A549 (cell line): ENCODE data around the gene SBF2. TPM values are rescaled to one million over a fixed set of nuclear protein-coding genes. Genes with fewer than 3 reads are reported as not detected.

Experiments
- ATAC-seq, 2 experiments: fragments of 200-7000 bp in 1 of 2; fragments of >200 bp in 1 of 2; cut with Nextera tagmentation in 1 of 2; cut with Tn5 transposase in 1 of 2; 3 replicates each; pipeline versions ENCODE4 v1.8.0 to v1.9.1; 2018 to 2020; ENCODE audit warnings: mild to moderate bottlenecking in 1 of 2, moderate library complexity in 1 of 2
- CTCF ChIA-PET: fragments of 300-600 bp; sonication (Branson Sonifier 250); formaldehyde crosslinking; extraction: SDS; loops from one replicate; lab custom pipeline; 2021; ENCODE audit warnings: antibody characterized with exemption, inconsistent platforms; lab: Yijun Ruan, JAX
- POLR2A ChIA-PET: fragments of 350-600 bp; formaldehyde crosslinking; extraction: SDS; loops from one replicate; lab custom pipeline; 2021; ENCODE audit warnings: antibody characterized with exemption, inconsistent platforms; lab: Yijun Ruan, JAX
- DNase-seq, 2 experiments: peaks; one replicate each; pipeline versions ENCODE4 v3.0.0 to v3.0.0-alpha.2; 2011 to 2016; ENCODE audit warnings: low read depth in 1 of 2, low spot score in 1 of 2
- FAIRE-seq: peaks from 2 replicates; lab custom pipeline; 2011; peaks lifted over from hg19 to GRCh38; lab: Jason Lieb, UNC
- H3K27ac ChIP-seq, 2 experiments: fragments of >200 bp; sonication (Bioruptor Twin); formaldehyde crosslinking; 3 replicates each; pipeline ENCODE4 v1.5.1; 2016 to 2017
- H3K4me1 ChIP-seq: fragments of >200 bp; sonication (Bioruptor Twin); formaldehyde crosslinking; 3 replicates; pipeline ENCODE4 v1.6.1; 2016
- H3K4me2 ChIP-seq: fragments of >200 bp; sonication (Bioruptor Twin); formaldehyde crosslinking; 3 replicates; pipeline ENCODE4 v1.6.1; 2016
- H3K4me3 ChIP-seq: fragments of >200 bp; sonication (Bioruptor Twin); formaldehyde crosslinking; 3 replicates; pipeline ENCODE4 v1.5.1; 2016
- H3K9me3 ChIP-seq: fragments of >200 bp; sonication (Bioruptor Twin); formaldehyde crosslinking; 3 replicates; pipeline ENCODE4 v1.6.1; 2016
- BHLHE40 ChIP-seq: IDR thresholded peaks from 2 replicates; pipeline ENCODE4 v1.6.1; 2012; ENCODE audit warnings: low read depth, low read length, inconsistent platforms
- CEBPB ChIP-seq, 2 experiments: fragments of >200 bp in 1 of 2; sonication (Bioruptor Twin) in 1 of 2; formaldehyde crosslinking in 1 of 2; IDR thresholded peaks; 2 replicates each; pipeline ENCODE4 v1.6.1; 2012 to 2016
- CHD2 ChIP-seq: fragments of 150-350 bp; IDR thresholded peaks from 2 replicates; pipeline ENCODE4 v1.6.1; 2014; ENCODE audit warnings: low read length; ENCODE audit not compliant: partially characterized antibody
- CTCF ChIP-seq: fragments of >200 bp; sonication (Bioruptor Twin); formaldehyde crosslinking; IDR thresholded peaks from 3 replicates; pipeline ENCODE4 v1.5.1; 2016
- EP300 ChIP-seq, 2 experiments: fragments of >200 bp; sonication (Bioruptor Twin); formaldehyde crosslinking; IDR thresholded peaks; 2 replicates in 1 of 2; 3 replicates in 1 of 2; pipeline ENCODE4 v1.6.1; 2016 to 2017
- ESRRA ChIP-seq: fragments of 150-350 bp; IDR thresholded peaks from 2 replicates; pipeline ENCODE4 v1.6.1; 2014; ENCODE audit warnings: mild to moderate bottlenecking, low read length, borderline replicate concordance
- FOSL2 ChIP-seq, 2 experiments: fragments of 450-650 bp in 1 of 2; fragments of >200 bp in 1 of 2; sonication (Bioruptor Twin) in 1 of 2; formaldehyde crosslinking; IDR thresholded peaks; 2 replicates each; pipeline versions ENCODE4 v1.5.0 to v1.6.1; 2016 to 2020; ENCODE audit warnings: mild to moderate bottlenecking in 1 of 2, moderate library complexity in 1 of 2
- FOXS1 ChIP-seq: fragments of 250-450 bp; sonication (Bioruptor Pico); IDR thresholded peaks from 2 replicates; pipeline ENCODE4 v1.5.0; 2020; ENCODE audit warnings: mild to moderate bottlenecking, moderate library complexity
- GATA3 ChIP-seq: IDR thresholded peaks from 2 replicates; pipeline ENCODE4 v1.6.1; 2012; ENCODE audit warnings: borderline replicate concordance
- HEYL ChIP-seq: fragments of 250-450 bp; sonication (Bioruptor Pico); IDR thresholded peaks from 2 replicates; pipeline ENCODE4 v1.8.0; 2021; ENCODE audit warnings: mild to moderate bottlenecking, moderate library complexity
- HOXA7 ChIP-seq: fragments of 250-450 bp; sonication (Bioruptor Pico); IDR thresholded peaks from 2 replicates; pipeline ENCODE4 v1.5.0; 2020; ENCODE audit warnings: mild to moderate bottlenecking, moderate library complexity
- HOXB13 ChIP-seq: fragments of 250-450 bp; sonication (Bioruptor Pico); IDR thresholded peaks from 2 replicates; pipeline ENCODE4 v1.5.0; 2020; ENCODE audit warnings: low read depth, mild to moderate bottlenecking, moderate library complexity
- HOXB5 ChIP-seq: fragments of 250-450 bp; sonication (Bioruptor Pico); IDR thresholded peaks from 2 replicates; pipeline ENCODE4 v1.5.0; 2020; ENCODE audit warnings: mild to moderate bottlenecking, moderate library complexity
- JUN ChIP-seq, 2 experiments: fragments of >200 bp; sonication (Bioruptor Twin); formaldehyde crosslinking; IDR thresholded peaks; 2 replicates in 1 of 2; 3 replicates in 1 of 2; pipeline ENCODE4 v1.6.1; 2016 to 2017
- JUNB ChIP-seq: fragments of >200 bp; sonication (Bioruptor Twin); formaldehyde crosslinking; IDR thresholded peaks from 2 replicates; pipeline ENCODE4 v1.6.1; 2016
- KDM5A ChIP-seq: fragments of 200-600 bp; sonication (generic); IDR thresholded peaks from 2 replicates; pipeline ENCODE4 v1.6.1; 2016; ENCODE audit warnings: antibody characterized with exemption, mild to moderate bottlenecking
- MAX ChIP-seq: IDR thresholded peaks from 2 replicates; pipeline ENCODE4 v1.6.1; 2012
- MAZ ChIP-seq: fragments of 150-350 bp; IDR thresholded peaks from 2 replicates; pipeline ENCODE4 v1.6.1; 2014; ENCODE audit warnings: antibody characterized with exemption, low read depth, low read length, borderline replicate concordance
- MYC ChIP-seq: IDR thresholded peaks from 2 replicates; pipeline ENCODE4 v1.6.1; 2012; ENCODE audit warnings: mild to moderate bottlenecking, inconsistent platforms, low read length, improper control_type of control experiment, borderline replicate concordance
- NPAS2 ChIP-seq: fragments of 250-450 bp; sonication (Bioruptor Pico); IDR thresholded peaks from 2 replicates; pipeline ENCODE4 v1.8.0; 2022; ENCODE audit warnings: mild to moderate bottlenecking, moderate library complexity, borderline replicate concordance
- NR3C1 ChIP-seq: fragments of >200 bp; sonication (Bioruptor Twin); formaldehyde crosslinking; IDR thresholded peaks from 3 replicates; pipeline ENCODE4 v1.6.1; 2017
- POLR2AphosphoS2 ChIP-seq: conservative IDR thresholded peaks from 2 replicates; pipeline ENCODE4 v1.6.1; 2012; ENCODE audit warnings: low read length, improper control_type of control experiment, inconsistent platforms
- RAD21 ChIP-seq, 2 experiments: fragments of >200 bp in 1 of 2; sonication (Bioruptor Twin) in 1 of 2; formaldehyde crosslinking in 1 of 2; IDR thresholded peaks in 1 of 2; conservative IDR thresholded peaks in 1 of 2; 2 replicates in 1 of 2; 3 replicates in 1 of 2; pipeline ENCODE4 v1.6.1; 2012 to 2018; ENCODE audit warnings: inconsistent platforms in 1 of 2
- RCOR1 ChIP-seq: fragments of 150-350 bp; IDR thresholded peaks from 2 replicates; pipeline ENCODE4 v1.6.1; 2014; ENCODE audit warnings: antibody characterized with exemption, low read length, low read depth
- RFX5 ChIP-seq: fragments of 450-650 bp; IDR thresholded peaks from 2 replicates; pipeline ENCODE4 v1.7.1; 2014; ENCODE audit warnings: antibody characterized with exemption, mild to moderate bottlenecking, moderate library complexity
- RNF2 ChIP-seq: fragments of 200-600 bp; sonication (generic); IDR thresholded peaks from 2 replicates; pipeline ENCODE4 v1.6.1; 2016; ENCODE audit warnings: low read depth, mild to moderate bottlenecking, antibody characterized with exemption, moderate library complexity, borderline replicate concordance
- SREBF2 ChIP-seq: fragments of 450-650 bp; IDR thresholded peaks from 2 replicates; pipeline ENCODE4 v1.6.1; 2014; ENCODE audit warnings: mild to moderate bottlenecking, moderate library complexity
- TFCP2L1 ChIP-seq: fragments of 250-450 bp; sonication (Bioruptor Pico); IDR thresholded peaks from 2 replicates; pipeline ENCODE4 v1.5.0; 2021; ENCODE audit warnings: mild to moderate bottlenecking
- ZFP36 ChIP-seq: fragments of 450-650 bp; IDR thresholded peaks from 2 replicates; pipeline ENCODE4 v1.6.1; 2014; ENCODE audit warnings: borderline replicate concordance; ENCODE audit not compliant: partially characterized antibody
- ZNF302 ChIP-seq: fragments of 250-450 bp; sonication (Bioruptor Pico); IDR thresholded peaks from 2 replicates; pipeline ENCODE4 v1.9.0; 2021; ENCODE audit warnings: inconsistent platforms, mild to moderate bottlenecking, moderate library complexity
- WGBS: methylation state at CpG from one replicate; pipeline ENCODE4 v1.1.6; 2017; ENCODE audit errors: missing lambda C conversion rate; 5-methylcytosine and 5-hydroxymethylcytosine counted together
- polyA plus RNA-seq, 4 experiments: library from polyadenylated mRNA; depleted of rRNA in 3 of 4; stranded (reverse); fragments of >200 nt; fragmentation: RNase III in 1 of 4; extraction: RNeasy Plus Mini Kit Qiagen cat#74134 plus additional on column Dnase treatment in 1 of 4; gene quantifications; 2 replicates in 3 of 4; 3 replicates in 1 of 4; pipeline ENCODE4 v1.2.3, GENCODE V29; 2011 to 2017
- TF ChIP-seq, protein P1 (sequence below): fragments of 150-350 bp; IDR thresholded peaks from 2 replicates; pipeline ENCODE4 v1.6.1; 2014; ENCODE audit warnings: low read depth, mild to moderate bottlenecking, low read length
- TF ChIP-seq, protein P2 (sequence below): fragments of 250-450 bp; sonication (Bioruptor Pico); IDR thresholded peaks from 2 replicates; pipeline ENCODE4 v1.5.0; 2020; ENCODE audit warnings: low read depth, mild to moderate bottlenecking, moderate library complexity

SBF2 gene
- polyA plus RNA-seq, 2 of the 4 experiments (the other 2 are of a cell fraction): 11.1 to 49.6 TPM

DNA sequence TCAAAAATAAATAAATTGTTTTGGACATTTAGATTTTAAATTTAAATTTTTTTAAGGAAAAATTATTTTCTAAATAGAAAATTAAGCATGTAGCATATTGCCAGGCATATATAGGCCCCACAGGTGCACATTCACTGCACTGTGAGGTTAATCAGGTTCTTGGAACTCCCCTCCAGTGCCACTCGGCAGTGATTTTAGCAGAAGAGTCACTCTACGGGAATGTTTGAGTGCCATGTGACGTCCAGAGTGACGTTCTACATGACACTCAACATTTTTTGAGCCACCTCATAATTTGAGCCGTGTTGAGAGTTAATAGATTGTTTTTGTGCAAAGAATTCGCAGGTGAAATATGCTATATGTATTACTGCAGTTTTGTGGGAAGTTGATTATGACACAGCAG, 552.8 kb downstream of the SBF2 start:
- FAIRE-seq: no peak
- TF ChIP-seq GATA3 (peak; percentile 43; the same call in 1 of the 2 replicates), CHD2 (no peak), FOSL2 (IDR thresholded peaks at IDR 0.05) (no peak), FOSL2 (CRISPR knock-in tag; IDR thresholded peaks at IDR 0.05) (peak; percentile 14; the same call in 1 of the 2 replicates), ZFP36 (no peak), EP300 (IDR thresholded peaks at IDR 0.05) (peak in 1 of 2 experiments; percentile 38; a peak in 1 of 5 replicates), BHLHE40 (no peak), RCOR1 (no peak)
- TF ChIP-seq, protein P1, sequence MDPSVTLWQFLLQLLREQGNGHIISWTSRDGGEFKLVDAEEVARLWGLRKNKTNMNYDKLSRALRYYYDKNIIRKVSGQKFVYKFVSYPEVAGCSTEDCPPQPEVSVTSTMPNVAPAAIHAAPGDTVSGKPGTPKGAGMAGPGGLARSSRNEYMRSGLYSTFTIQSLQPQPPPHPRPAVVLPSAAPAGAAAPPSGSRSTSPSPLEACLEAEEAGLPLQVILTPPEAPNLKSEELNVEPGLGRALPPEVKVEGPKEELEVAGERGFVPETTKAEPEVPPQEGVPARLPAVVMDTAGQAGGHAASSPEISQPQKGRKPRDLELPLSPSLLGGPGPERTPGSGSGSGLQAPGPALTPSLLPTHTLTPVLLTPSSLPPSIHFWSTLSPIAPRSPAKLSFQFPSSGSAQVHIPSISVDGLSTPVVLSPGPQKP: no peak
- H3K4me2 ChIP-seq: peak overlapping the region; percentile 61; the same call in 2 of the 3 replicates
- ChIA-PET CTCF (interaction anchor here (1.6 to 3.1 kb wide), 3 partner anchors 17 to 128 kb away, joined by 5 to 10 read pairs (median 6); no protein-coding TSS in a partner anchor), POLR2A (no interaction called here)
- 67% methylated on average over 6 of the region's 6 CpGs for WGBS
- peaks cover 49% of the 10 kb centered on the region for H3K4me1 ChIP-seq
- peak overlapping the region; percentile 63 to 76; a peak in 4 of 6 replicates for H3K27ac ChIP-seq
- DNase-seq: peak in 1 of 2 experiments; percentile 55
- H3K4me3 ChIP-seq: no peak overlapping the region
- peaks cover 1% of the 10 kb centered on the region; the same call in 1 of the 3 replicates for H3K9me3 ChIP-seq
- ATAC-seq: no peak

- ChIA-PET CTCF (interaction anchor here (1.1 to 3.1 kb wide), 5 partner anchors 9 to 232 kb away, joined by 3 to 11 read pairs (median 6); no protein-coding TSS in a partner anchor), POLR2A (interaction anchor here (0.8 to 1.2 kb wide), 3 partner anchors 76 to 564 kb away, joined by 3 to 5 read pairs (median 4); partner anchors contain the start of gene ADM)
- Histone ChIP-seq H3K4me1 (peaks cover 51% of the 10 kb centered on the region), H3K4me2 (peak overlapping the region; percentile 61), H3K4me3 (no peak overlapping the region), H3K9me3 (peaks cover 4% of the 10 kb centered on the region; the same call in 1 of the 3 replicates), H3K27ac (peak overlapping the region; percentile 63 to 76)
- DNase-seq: peak in 1 of 2 experiments; percentile 78
- peak; percentile 89 to 92 for ATAC-seq
- no peak for FAIRE-seq
- WGBS: 14% methylated on average over 12 of the region's 12 CpGs
- TF ChIP-seq NPAS2 (CRISPR knock-in tag) (no peak), GATA3 (no peak), KDM5A (no peak), JUN (IDR thresholded peaks at IDR 0.05) (peak in 1 of 2 experiments; percentile 53; a peak in 1 of 5 replicates), RFX5 (no peak), NR3C1 (no peak), FOSL2 (IDR thresholded peaks at IDR 0.05) (no peak), FOSL2 (CRISPR knock-in tag; IDR thresholded peaks at IDR 0.05) (peak; percentile 54), ZNF302 (CRISPR knock-in tag) (no peak), MAX (0 out of 2 replicates have a peak, but pooled peaks have one; percentile 26), RAD21 (conservative IDR thresholded peaks at IDR 0.05 in 1 of 2, IDR thresholded peaks at IDR 0.05 in 1 of 2) (no peak), SREBF2 (no peak), MAZ (no peak), ZFP36 (no peak), RNF2 (no peak), CTCF (no peak), JUNB (no peak), MYC (no peak), ESRRA (no peak), CEBPB (IDR thresholded peaks at IDR 0.05) (no peak), TFCP2L1 (CRISPR knock-in tag) (no peak), POLR2AphosphoS2 (no peak), FOXS1 (no peak), HEYL (CRISPR knock-in tag) (no peak), HOXB5 (0 out of 2 replicates have a peak, but pooled peaks have one; percentile 46), HOXB13 (CRISPR knock-in tag) (no peak), RCOR1 (no peak), HOXA7 (no peak)
- TF ChIP-seq, protein P2, sequence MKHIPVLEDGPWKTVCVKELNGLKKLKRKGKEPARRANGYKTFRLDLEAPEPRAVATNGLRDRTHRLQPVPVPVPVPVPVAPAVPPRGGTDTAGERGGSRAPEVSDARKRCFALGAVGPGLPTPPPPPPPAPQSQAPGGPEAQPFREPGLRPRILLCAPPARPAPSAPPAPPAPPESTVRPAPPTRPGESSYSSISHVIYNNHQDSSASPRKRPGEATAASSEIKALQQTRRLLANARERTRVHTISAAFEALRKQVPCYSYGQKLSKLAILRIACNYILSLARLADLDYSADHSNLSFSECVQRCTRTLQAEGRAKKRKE (CRISPR knock-in tag): 0 out of 2 replicates have a peak, but pooled peaks have one; percentile 40
Measured at GRCh38 chr11:9740202-9740883, 553.7 kb downstream of the SBF2 start.
